ENCODE measurements around the gene BMP2K. TPM values are rescaled to one million over a fixed set of nuclear protein-coding genes. Genes with fewer than 3 reads are reported as not detected.
"Not testable (repeated sequence)": the region's sequence is repeated elsewhere in the genome, so short reads cannot be mapped to it uniquely, and the experiment has no call there.

The BMP2K gene
- total RNA-seq, 1 experiment from 2014 or later = 4.9 TPM

GRCh38 chr4:78787392-78788006 is 11.3 kb downstream of the BMP2K start:
- Histone ChIP-seq H3K9ac (ENCODE audit: low read length) (no peak overlapping the region), H3K4me1 (ENCODE audit: low read length) (no peaks in the 10 kb centered on the region), H2AFZ (ENCODE audit: low read length) (no peak overlapping the region), H3K79me2 (ENCODE audit: low read length) (no peaks in the 10 kb centered on the region), H3K9me2 (replicated peaks; ENCODE audit: insufficient read depth, low read length) (no peaks in the 10 kb centered on the region), H3K4me2 (ENCODE audit: low read depth, low read length, poor library complexity, severe bottlenecking) (no peak overlapping the region), H3K27ac (ENCODE audit: low read length) (no peak overlapping the region), H3K36me3 (ENCODE audit: insufficient read depth, low read length) (no peaks in the 10 kb centered on the region), H3K27me3 (ENCODE audit: low read length) (no peaks in the 10 kb centered on the region), H3K9me3 (ENCODE audit: low read length) (no peaks in the 10 kb centered on the region), H3K4me3 (ENCODE audit: low read length) (no peak overlapping the region), H4K20me1 (ENCODE audit: insufficient read depth, low read depth, low read length) (no peaks in the 10 kb centered on the region)
- no peak for DNase-seq

DNA sequence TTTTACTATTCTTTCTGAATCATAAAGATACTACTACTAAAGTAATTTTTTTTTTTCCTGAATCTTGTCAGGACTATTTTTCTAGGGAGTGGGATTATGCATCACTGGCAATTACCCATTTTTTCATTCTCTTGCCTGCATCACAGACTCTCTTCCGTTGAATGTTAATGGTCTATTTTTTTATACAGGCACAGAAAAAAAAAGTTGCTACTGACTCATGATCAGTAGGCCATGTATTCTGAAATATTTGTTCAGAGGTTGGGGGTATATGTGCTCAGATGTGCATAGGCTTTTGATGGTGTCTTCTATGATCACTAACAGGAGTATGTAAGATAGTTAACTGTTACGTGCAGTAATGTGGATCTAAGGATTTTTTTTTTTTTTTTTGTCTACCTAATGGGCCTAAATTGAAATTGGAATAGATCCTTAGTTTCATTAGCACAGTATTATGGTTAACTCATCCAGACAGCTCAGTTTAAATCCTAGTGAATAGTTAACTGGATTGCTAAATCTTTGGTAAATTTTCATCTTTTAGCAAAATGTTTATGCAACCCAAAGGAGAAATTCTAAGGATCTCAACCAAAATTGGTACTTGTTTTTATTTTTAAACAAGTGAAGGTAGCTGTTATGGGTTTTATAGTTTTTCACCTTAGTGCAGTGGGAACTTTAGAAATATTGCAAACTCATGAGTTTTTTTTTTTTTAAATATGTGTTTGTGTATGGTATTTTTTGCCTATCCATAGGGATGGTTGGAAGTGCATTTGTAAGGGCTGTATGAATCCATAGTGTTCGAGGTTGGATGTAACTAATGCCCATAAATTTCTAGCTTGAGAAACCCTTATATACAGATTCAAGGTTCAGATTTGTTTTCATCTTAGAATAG is 12.1 kb downstream of the BMP2K start:
- no peaks in the 10 kb centered on the region for H3K9me3 ChIP-seq (ENCODE audit: low read length)
- no peaks in the 10 kb centered on the region for H3K27me3 ChIP-seq (ENCODE audit: low read length)
- no peaks in the 10 kb centered on the region for H3K4me1 ChIP-seq (ENCODE audit: low read length)
- no peak overlapping the region for H3K9ac ChIP-seq (ENCODE audit: low read length)
- no peaks in the 10 kb centered on the region for H3K36me3 ChIP-seq (ENCODE audit: insufficient read depth, low read length)
- H4K20me1 ChIP-seq (ENCODE audit: insufficient read depth, low read depth, low read length) = no peaks in the 10 kb centered on the region
- H3K4me2 ChIP-seq (ENCODE audit: low read depth, low read length, poor library complexity, severe bottlenecking) = no peak overlapping the region
- no peak overlapping the region for H2AFZ ChIP-seq (ENCODE audit: low read length)
- H3K9me2 ChIP-seq (replicated peaks; ENCODE audit: insufficient read depth, low read length) = no peaks in the 10 kb centered on the region
- no peak for DNase-seq
- no peak overlapping the region for H3K27ac ChIP-seq (ENCODE audit: low read length)
- H3K4me3 ChIP-seq (ENCODE audit: low read length) = no peak overlapping the region
- no peaks in the 10 kb centered on the region for H3K79me2 ChIP-seq (ENCODE audit: low read length)

DNA sequence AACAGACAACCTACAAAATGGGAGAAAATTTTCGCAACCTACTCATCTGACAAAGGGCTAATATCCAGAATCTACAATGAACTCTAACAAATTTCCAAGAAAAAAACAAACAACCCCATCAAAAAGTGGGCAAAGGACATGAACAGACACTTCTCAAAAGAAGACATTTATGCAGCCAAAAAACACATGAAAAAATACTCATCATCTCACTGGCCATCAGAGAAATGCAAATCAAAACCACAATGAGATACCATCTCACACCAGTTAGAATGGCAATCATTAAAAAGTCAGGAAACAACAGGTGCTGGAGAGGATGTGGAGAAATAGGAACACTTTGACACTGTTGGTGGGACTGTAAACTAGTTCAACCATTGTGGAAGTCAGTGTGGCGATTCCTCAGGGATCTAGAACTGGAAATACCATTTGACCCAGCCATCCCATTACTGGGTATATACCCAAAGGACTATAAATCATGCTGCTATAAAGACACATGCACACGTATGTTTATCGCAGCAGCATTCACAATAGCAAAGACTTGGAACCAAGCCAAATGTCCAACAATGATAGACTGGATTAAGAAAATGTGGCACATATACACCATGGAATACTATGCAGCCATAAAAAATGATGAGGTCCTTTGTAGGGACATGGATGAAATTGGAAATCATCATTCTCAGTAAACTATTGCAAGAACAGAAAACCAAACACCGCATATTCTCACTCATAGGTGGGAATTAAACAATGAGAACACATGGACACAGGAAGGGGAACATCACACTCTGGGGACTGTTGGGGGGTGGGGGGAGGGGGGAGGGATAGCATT is 19.7 kb downstream of the BMP2K start:
- H4K20me1 ChIP-seq (ENCODE audit: insufficient read depth, low read depth, low read length); H3K4me2 ChIP-seq (ENCODE audit: low read depth, low read length, poor library complexity, severe bottlenecking); DNase-seq; H3K9me3 ChIP-seq (ENCODE audit: low read length); H3K9ac ChIP-seq (ENCODE audit: low read length); H3K4me3 ChIP-seq (ENCODE audit: low read length); H2AFZ ChIP-seq (ENCODE audit: low read length); H3K79me2 ChIP-seq (ENCODE audit: low read length); H3K27me3 ChIP-seq (ENCODE audit: low read length); H3K9me2 ChIP-seq (replicated peaks; ENCODE audit: insufficient read depth, low read length); H3K36me3 ChIP-seq (ENCODE audit: insufficient read depth, low read length); H3K4me1 ChIP-seq (ENCODE audit: low read length); H3K27ac ChIP-seq (ENCODE audit: low read length): not testable (repeated sequence)

DNA sequence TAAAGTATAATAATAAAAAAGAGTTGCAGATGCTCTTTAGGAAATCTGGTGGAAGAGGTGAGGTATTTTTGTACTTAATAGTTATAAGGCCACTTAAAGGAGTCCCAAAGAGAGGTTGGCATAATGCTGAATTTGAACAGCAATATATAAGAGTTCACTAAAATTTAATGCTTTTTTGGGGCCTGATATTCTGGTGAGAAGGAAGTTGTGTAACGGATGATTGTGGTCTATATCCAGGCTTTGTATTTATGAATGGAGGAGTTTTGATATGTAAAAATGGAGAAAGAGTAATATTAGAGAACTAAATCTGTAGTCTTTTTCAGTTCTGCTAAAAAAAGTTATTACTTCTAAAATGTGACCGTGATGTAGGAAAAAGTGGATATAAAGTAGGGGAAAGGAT is 20.4 kb downstream of the BMP2K start:
- no peak for DNase-seq
- Histone ChIP-seq H4K20me1 (ENCODE audit: insufficient read depth, low read depth, low read length) (no peaks in the 10 kb centered on the region), H3K27ac (ENCODE audit: low read length) (no peak overlapping the region), H2AFZ (ENCODE audit: low read length) (no peak overlapping the region), H3K9me3 (ENCODE audit: low read length) (no peaks in the 10 kb centered on the region), H3K4me2 (ENCODE audit: low read depth, low read length, poor library complexity, severe bottlenecking) (no peak overlapping the region), H3K9me2 (replicated peaks; ENCODE audit: insufficient read depth, low read length) (no peaks in the 10 kb centered on the region), H3K9ac (ENCODE audit: low read length) (no peak overlapping the region), H3K27me3 (ENCODE audit: low read length) (no peaks in the 10 kb centered on the region), H3K79me2 (ENCODE audit: low read length) (no peaks in the 10 kb centered on the region), H3K36me3 (ENCODE audit: insufficient read depth, low read length) (no peaks in the 10 kb centered on the region), H3K4me1 (ENCODE audit: low read length) (no peaks in the 10 kb centered on the region; the same call in 1 of the 2 replicates), H3K4me3 (ENCODE audit: low read length) (no peak overlapping the region)

DNA sequence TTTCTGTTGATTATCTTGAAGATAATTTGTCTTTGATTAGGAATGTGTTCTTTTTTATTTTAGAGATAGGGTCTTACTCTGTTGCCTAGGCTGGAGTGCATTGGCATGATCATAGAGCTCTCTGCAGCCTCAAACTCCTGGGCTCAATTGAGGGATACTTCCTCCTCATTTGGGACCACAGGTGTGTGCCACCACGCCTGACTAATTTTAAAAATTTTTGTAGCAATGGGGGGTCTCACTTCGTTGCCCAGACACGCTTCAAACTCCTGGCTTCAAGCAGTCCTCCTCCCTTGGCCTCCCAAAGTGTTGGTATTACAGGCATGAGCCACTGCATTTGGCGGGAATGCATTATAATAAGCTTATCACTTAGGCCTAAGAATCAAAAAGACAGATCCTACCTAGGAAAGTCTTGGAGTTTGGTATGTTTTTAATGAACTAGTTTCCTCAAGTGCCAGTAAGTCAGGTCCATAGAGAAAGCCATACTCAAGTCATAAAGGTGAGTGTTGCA is 21.7 kb downstream of the BMP2K start:
- Histone ChIP-seq H3K9ac (ENCODE audit: low read length) (no peak overlapping the region), H3K79me2 (ENCODE audit: low read length) (no peaks in the 10 kb centered on the region), H3K36me3 (ENCODE audit: insufficient read depth, low read length) (no peaks in the 10 kb centered on the region), H4K20me1 (ENCODE audit: insufficient read depth, low read depth, low read length) (no peaks in the 10 kb centered on the region), H3K9me2 (replicated peaks; ENCODE audit: insufficient read depth, low read length) (no peaks in the 10 kb centered on the region), H3K4me1 (ENCODE audit: low read length) (no peaks in the 10 kb centered on the region; the same call in 1 of the 2 replicates), H3K4me2 (ENCODE audit: low read depth, low read length, poor library complexity, severe bottlenecking) (no peak overlapping the region), H3K4me3 (ENCODE audit: low read length) (no peak overlapping the region), H3K9me3 (ENCODE audit: low read length) (no peaks in the 10 kb centered on the region), H2AFZ (ENCODE audit: low read length) (no peak overlapping the region), H3K27ac (ENCODE audit: low read length) (no peak overlapping the region), H3K27me3 (ENCODE audit: low read length) (no peaks in the 10 kb centered on the region)
- DNase-seq = no peak

- H3K4me3 ChIP-seq (ENCODE audit: low read length) = no peak overlapping the region
- no peaks in the 10 kb centered on the region for H3K9me3 ChIP-seq (ENCODE audit: low read length)
- no peaks in the 10 kb centered on the region; the same call in 1 of the 2 replicates for H3K4me1 ChIP-seq (ENCODE audit: low read length)
- no peak overlapping the region for H3K27ac ChIP-seq (ENCODE audit: low read length)
- H3K9me2 ChIP-seq (replicated peaks; ENCODE audit: insufficient read depth, low read length) = no peaks in the 10 kb centered on the region
- H3K4me2 ChIP-seq (ENCODE audit: low read depth, low read length, poor library complexity, severe bottlenecking) = no peak overlapping the region
- no peaks in the 10 kb centered on the region for H4K20me1 ChIP-seq (ENCODE audit: insufficient read depth, low read depth, low read length)
- no peak overlapping the region for H3K9ac ChIP-seq (ENCODE audit: low read length)
- no peaks in the 10 kb centered on the region for H3K27me3 ChIP-seq (ENCODE audit: low read length)
- H2AFZ ChIP-seq (ENCODE audit: low read length) = no peak overlapping the region
- no peaks in the 10 kb centered on the region for H3K79me2 ChIP-seq (ENCODE audit: low read length)
- H3K36me3 ChIP-seq (ENCODE audit: insufficient read depth, low read length) = no peaks in the 10 kb centered on the region
- DNase-seq = no peak
These were observed 23.7 kb downstream of the BMP2K start for GRCh38 chr4:78799551-78800495.

- H3K79me2 ChIP-seq (ENCODE audit: low read length) = no peaks in the 10 kb centered on the region
- H3K9ac ChIP-seq (ENCODE audit: low read length) = no peak overlapping the region
- H3K36me3 ChIP-seq (ENCODE audit: insufficient read depth, low read length) = no peaks in the 10 kb centered on the region
- no peak overlapping the region for H3K4me3 ChIP-seq (ENCODE audit: low read length)
- no peaks in the 10 kb centered on the region for H3K9me3 ChIP-seq (ENCODE audit: low read length)
- no peaks in the 10 kb centered on the region; the same call in 1 of the 2 replicates for H3K4me1 ChIP-seq (ENCODE audit: low read length)
- H3K9me2 ChIP-seq (replicated peaks; ENCODE audit: insufficient read depth, low read length) = no peaks in the 10 kb centered on the region
- no peak overlapping the region for H2AFZ ChIP-seq (ENCODE audit: low read length)
- H3K27me3 ChIP-seq (ENCODE audit: low read length) = no peaks in the 10 kb centered on the region
- no peak overlapping the region for H3K4me2 ChIP-seq (ENCODE audit: low read depth, low read length, poor library complexity, severe bottlenecking)
- no peaks in the 10 kb centered on the region for H4K20me1 ChIP-seq (ENCODE audit: insufficient read depth, low read depth, low read length)
- H3K27ac ChIP-seq (ENCODE audit: low read length) = no peak overlapping the region
- DNase-seq = no peak
These were observed 24.8 kb downstream of the BMP2K start for GRCh38 chr4:78800965-78801364.
